Fibroblast of pulmonary artery (primary cell): ENCODE measurements around the gene JMJD7.

Source experiments
- DNase-seq: peaks from one replicate; pipeline ENCODE4 v3.0.0-alpha.2; 2010; ENCODE audit warnings: low read depth
- H3K4me3 ChIP-seq: replicated peaks from 2 replicates; pipeline ENCODE4 v1.5.1; 2011; ENCODE audit warnings: low read depth, mild to moderate bottlenecking, control low read depth, low read length, moderate library complexity
- TF ChIP-seq, protein P1 (sequence below): IDR thresholded peaks from 2 replicates; pipeline ENCODE4 v1.5.1; 2011; ENCODE audit warnings: mild to moderate bottlenecking, control low read depth, low read length, inconsistent platforms; ENCODE audit errors: missing control alignments

The JMJD7 gene

DNA sequence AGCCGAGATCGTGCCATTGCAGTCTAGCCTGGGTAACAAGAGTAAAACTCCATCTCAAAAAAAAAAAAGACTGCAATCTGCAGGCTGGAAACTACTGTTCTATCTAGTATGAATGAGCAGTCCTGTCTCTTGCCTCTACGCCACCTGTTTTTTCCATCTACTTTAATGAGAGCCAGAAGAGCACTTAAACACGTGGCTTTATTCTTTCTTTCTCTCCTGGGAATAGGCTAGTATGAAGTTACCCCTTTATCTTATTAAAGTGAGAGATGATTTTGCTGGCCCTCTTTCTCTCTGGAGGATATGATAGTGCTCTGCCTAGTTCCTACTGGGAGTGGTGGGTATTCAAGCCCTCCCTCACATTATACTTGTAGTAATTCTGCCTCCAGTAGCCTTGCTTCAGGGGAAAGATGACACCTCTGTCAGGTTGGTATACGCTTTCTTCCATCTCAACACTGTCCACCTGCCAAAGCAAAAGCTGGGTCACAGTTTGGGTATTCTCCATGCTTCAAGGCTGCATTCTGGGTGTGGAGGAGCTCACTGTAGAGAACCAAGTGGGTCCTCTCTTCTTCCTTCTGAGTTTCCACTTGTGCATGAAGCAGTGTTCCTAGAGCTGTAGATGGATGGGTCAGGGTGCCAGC is 35.8 kb upstream of the JMJD7 start:
- H3K4me3 ChIP-seq: no peak overlapping the region
- TF ChIP-seq, protein P1, sequence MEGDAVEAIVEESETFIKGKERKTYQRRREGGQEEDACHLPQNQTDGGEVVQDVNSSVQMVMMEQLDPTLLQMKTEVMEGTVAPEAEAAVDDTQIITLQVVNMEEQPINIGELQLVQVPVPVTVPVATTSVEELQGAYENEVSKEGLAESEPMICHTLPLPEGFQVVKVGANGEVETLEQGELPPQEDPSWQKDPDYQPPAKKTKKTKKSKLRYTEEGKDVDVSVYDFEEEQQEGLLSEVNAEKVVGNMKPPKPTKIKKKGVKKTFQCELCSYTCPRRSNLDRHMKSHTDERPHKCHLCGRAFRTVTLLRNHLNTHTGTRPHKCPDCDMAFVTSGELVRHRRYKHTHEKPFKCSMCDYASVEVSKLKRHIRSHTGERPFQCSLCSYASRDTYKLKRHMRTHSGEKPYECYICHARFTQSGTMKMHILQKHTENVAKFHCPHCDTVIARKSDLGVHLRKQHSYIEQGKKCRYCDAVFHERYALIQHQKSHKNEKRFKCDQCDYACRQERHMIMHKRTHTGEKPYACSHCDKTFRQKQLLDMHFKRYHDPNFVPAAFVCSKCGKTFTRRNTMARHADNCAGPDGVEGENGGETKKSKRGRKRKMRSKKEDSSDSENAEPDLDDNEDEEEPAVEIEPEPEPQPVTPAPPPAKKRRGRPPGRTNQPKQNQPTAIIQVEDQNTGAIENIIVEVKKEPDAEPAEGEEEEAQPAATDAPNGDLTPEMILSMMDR: no peak
- DNase-seq: no peak

DNA sequence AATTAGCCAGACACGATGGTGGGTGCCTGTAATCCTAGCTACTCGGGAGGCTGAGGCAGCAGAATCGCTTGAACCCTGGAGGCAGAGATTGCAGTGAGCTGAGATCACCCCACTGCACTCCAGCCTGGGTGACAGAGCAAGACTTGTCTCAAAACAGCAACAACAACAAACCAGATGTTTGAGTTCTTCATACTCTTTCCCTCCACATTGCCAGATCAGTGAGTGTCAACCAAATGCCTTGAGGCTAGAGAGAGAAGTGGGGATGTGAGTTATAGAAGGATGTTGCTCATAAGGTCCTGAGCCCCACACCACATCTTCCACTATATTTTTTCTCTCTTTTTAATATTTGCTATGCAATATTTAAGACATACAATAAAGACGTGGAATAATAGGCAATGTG is 33.8 kb upstream of the JMJD7 start:
- no peak for DNase-seq
- no peak overlapping the region for H3K4me3 ChIP-seq
- TF ChIP-seq, protein P1: no peak

DNA sequence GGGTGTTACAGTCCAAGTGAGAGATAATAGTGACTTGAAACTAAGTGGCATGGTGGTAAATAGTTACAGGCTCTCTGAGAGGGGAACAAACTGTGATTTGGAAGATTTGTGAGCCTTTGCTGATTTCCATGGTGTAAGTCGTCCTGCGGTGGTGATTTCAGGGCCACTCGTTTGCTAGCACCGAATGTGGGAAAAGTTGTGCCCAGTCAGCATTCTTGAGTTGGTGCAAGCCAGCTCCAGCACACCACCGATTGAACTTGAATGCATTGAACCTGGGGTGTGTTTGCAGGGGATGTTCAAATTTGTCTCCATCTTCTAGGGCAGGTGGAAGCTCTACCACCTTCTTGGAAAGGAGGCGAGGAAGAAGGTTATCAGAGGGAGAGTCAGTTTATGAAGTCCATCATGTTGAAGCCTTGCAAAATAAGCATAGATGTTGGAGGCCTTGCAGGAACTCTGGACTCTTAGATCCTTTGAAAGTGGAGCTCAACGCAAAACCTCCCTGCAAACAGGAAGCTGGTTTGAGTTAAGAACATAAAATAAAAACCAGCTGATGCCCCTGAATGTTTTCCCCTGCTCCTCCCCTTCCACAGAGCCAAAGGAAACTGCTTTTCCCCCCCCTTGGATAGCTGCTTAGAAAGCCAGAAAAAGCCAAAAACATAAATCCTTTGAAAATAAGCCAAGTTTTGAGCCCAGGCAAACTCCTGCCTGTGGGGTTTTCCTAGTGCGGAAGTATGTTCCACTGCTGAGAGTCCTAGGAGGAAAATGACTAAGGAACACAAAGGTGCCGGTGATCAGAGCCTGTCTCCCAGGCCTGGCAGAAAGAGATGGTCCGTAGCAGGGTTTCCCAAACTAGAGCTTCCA is 31.7 kb upstream of the JMJD7 start:
- DNase-seq: peak; percentile 64
- no peak overlapping the region for H3K4me3 ChIP-seq

DNA sequence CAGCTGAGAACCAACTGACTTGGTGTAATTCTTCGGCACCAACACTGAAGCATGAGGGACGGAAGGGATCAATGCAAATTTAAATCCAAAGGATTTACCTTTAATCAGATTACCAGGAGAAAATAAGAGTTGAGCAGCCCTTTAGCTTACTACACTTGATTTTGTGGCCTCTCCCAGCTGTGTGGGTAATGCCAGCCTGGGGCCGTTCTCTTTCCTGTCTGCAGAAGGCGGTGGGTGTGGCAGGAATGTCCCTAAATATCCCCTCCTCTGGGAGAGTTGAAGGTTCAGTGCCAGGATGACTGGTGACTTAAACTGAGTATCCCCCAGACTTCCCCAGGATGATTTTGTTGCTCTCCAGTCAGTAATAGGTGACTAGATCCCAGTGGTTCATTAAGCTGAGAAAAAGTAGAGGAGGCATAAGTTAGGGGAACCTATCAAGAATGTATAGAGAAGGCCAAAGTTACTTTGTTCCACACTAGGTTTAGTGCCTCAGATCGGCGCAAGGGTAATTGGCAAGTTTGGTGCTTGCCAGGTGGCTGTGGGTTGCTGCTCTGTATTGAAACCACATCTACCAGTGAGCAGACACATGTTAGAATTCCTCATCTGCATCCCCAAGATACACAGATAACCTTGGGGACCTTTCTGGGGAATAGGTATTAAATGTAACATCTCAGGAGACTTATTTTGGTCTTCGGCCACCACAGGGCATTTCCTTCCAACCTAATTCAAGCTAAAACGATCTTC is 30.5 kb upstream of the JMJD7 start:
- no peak for DNase-seq
- H3K4me3 ChIP-seq: no peak overlapping the region
- TF ChIP-seq, protein P1: no peak

More for the DNA sequence above, 31.7 kb upstream of the JMJD7 start:
- TF ChIP-seq, protein P1: no peak

DNA sequence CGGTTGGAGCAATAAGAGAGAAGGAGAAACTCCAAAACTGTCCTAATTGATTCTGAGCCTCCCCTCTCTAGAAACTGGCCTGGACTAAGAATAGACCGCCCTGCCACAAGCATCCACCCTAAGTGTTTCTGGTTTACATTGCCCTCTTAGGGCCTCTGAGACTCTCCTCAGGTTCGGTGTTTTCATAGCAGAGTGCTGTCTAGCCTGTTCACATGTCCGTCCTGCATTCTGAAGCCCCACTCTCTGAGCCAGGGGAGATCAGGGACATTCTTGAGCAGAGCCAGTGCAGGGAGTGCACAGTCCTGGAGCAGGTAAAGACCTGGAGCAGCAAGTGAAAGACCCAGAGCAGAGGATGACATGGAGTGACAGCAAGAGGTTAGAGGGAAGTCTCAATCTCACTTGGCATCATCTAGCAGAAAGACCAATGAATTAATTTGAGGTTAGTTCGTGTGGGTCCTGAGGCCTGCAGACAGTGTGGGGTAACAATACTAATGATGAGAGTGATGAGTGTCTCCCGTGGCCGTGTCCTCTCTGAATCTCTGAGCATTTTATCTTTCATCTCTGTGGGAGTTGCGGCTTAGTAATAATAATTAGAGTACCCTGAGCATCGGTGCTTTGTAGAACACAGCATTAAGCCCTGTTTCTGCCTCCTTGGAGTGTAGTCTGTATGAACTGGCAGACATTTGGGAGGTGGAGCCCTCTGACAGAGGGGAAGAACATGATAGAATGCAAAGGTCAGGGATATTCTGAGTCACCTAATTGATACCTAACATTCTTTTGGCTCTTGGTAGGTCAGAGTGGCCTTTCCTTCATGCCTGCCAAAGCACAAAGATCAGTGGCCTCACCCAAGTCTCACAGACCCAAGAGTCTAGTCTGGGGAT is 29.0 kb upstream of the JMJD7 start:
- no peak for DNase-seq
- no peak overlapping the region for H3K4me3 ChIP-seq
- TF ChIP-seq, protein P1: no peak

DNA sequence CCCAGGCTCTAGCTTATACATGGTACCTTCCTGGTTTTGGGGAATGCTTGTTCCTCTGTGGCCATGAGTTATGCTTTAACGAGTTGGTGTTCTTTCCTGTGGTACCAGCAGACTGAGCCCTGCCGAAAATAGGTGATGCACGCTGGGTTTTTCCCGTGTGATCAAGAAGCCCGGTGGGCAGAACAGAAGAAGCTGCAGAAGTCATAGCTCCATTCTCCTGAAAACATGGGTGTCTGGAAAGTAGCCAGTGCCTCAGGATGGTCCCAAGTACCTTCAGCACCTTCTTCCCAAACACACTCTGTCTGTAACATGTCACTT is 28.4 kb upstream of the JMJD7 start:
- TF ChIP-seq, protein P1: no peak
- no peak overlapping the region for H3K4me3 ChIP-seq
- DNase-seq: no peak
